HCT116 (cell line): Measurements from ENCODE around the gene IL21R.

ENCODE experiments used
- EZH2 ChIP-seq: fragments of 200-600 bp; sonication (generic); IDR thresholded peaks from 2 replicates; pipeline ENCODE4 v1.6.1; 2017; ENCODE audit warnings: antibody characterized with exemption, mixed run types
- EZH2phosphoT487 ChIP-seq: fragments of 200-600 bp; IDR thresholded peaks from 2 replicates; pipeline ENCODE4 v1.6.1; 2018; ENCODE audit warnings: antibody characterized with exemption, borderline replicate concordance
- JUND ChIP-seq: IDR thresholded peaks from 2 replicates; pipeline ENCODE4 v1.6.1; 2012
- POLR2A ChIP-seq: IDR thresholded peaks from 2 replicates; pipeline ENCODE4 v1.7.0; 2011; ENCODE audit warnings: borderline replicate concordance; ENCODE audit not compliant: insufficient read depth, insufficient read length; ENCODE audit errors: extremely low read depth
- RAD21 ChIP-seq: IDR thresholded peaks from 2 replicates; pipeline ENCODE4 v1.6.1; 2012; ENCODE audit warnings: low read depth, mild to moderate bottlenecking
- SP1 ChIP-seq: IDR thresholded peaks from 2 replicates; pipeline ENCODE4 v1.6.1; 2012; ENCODE audit warnings: low read depth
- SRF ChIP-seq: IDR thresholded peaks from 2 replicates; pipeline ENCODE4 v1.6.1; 2012; ENCODE audit warnings: low read depth
- TCF7L2 ChIP-seq: IDR thresholded peaks from 2 replicates; pipeline ENCODE4 v1.7.0; 2011; ENCODE audit warnings: borderline replicate concordance, inconsistent platforms; ENCODE audit not compliant: insufficient read depth, insufficient read length; ENCODE audit errors: extremely low read depth
- ZNF274 ChIP-seq: fragments of 200-500 bp; sonication (Bioruptor generic); IDR thresholded peaks from 2 replicates; pipeline ENCODE4 v1.6.1; 2014; ENCODE audit warnings: mild to moderate bottlenecking, low read depth, low read length, inconsistent platforms
- TF ChIP-seq, protein P1 (sequence below): IDR thresholded peaks from 2 replicates; pipeline ENCODE4 v1.6.1; 2012
- TF ChIP-seq, protein P2 (sequence below), 3 experiments: fragments of 200-600 bp in 1 of 3; sonication (generic) in 1 of 3; IDR thresholded peaks in 2 of 3; conservative IDR thresholded peaks in 1 of 3; 2 replicates each; pipeline ENCODE4 v1.5.1; 2012 to 2017; ENCODE audit warnings: low read depth in 2 of 3, low read length in 2 of 3, antibody characterized with exemption in 1 of 3, borderline replicate concordance in 1 of 3, control low read depth in 1 of 3, mild to moderate bottlenecking in 1 of 3, mixed read lengths in 1 of 3, mixed run types in 1 of 3, moderate library complexity in 1 of 3; ENCODE audit not compliant: insufficient read depth in 1 of 3
- TF ChIP-seq, protein P3 (sequence below): IDR thresholded peaks from 2 replicates; pipeline ENCODE4 v1.6.1; 2012; ENCODE audit warnings: low read depth

DNA sequence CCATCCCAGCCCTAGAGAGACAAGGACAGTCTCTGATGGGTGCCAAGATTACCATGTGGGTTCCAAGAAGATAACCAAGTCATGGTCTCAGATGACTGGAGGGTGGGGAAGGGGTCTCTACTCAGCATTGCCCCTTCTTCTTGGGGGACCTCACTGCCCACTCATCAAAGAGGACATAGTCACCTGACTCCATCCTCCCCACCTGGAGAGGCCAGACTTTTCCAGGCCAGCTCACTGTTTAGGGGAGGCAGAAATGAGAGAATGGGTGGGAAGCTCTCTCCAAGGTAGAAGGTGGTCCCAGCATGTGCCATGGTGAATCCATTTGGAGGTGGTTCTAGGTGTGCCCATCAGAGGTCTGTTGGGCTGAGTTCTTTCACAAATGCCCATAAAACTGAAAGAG lies 20.7 kb upstream of the IL21R start:
- TF ChIP-seq POLR2A (no peak), EZH2phosphoT487 (no peak), JUND (no peak), SP1 (no peak), ZNF274 (no peak), EZH2 (no peak), TCF7L2 (no peak), SRF (no peak), RAD21 (no peak)
- TF ChIP-seq, protein P1, sequence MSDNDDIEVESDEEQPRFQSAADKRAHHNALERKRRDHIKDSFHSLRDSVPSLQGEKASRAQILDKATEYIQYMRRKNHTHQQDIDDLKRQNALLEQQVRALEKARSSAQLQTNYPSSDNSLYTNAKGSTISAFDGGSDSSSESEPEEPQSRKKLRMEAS, result no peak
- TF ChIP-seq, protein P2, sequence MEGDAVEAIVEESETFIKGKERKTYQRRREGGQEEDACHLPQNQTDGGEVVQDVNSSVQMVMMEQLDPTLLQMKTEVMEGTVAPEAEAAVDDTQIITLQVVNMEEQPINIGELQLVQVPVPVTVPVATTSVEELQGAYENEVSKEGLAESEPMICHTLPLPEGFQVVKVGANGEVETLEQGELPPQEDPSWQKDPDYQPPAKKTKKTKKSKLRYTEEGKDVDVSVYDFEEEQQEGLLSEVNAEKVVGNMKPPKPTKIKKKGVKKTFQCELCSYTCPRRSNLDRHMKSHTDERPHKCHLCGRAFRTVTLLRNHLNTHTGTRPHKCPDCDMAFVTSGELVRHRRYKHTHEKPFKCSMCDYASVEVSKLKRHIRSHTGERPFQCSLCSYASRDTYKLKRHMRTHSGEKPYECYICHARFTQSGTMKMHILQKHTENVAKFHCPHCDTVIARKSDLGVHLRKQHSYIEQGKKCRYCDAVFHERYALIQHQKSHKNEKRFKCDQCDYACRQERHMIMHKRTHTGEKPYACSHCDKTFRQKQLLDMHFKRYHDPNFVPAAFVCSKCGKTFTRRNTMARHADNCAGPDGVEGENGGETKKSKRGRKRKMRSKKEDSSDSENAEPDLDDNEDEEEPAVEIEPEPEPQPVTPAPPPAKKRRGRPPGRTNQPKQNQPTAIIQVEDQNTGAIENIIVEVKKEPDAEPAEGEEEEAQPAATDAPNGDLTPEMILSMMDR (IDR thresholded peaks at IDR 0.05 in 2 of 3, conservative IDR thresholded peaks at IDR 0.05 in 1 of 3; ENCODE audit: borderline replicate concordance in 1 of 3, insufficient read depth in 1 of 3, low read depth in 2 of 3, low read length in 2 of 3), result no peak
- TF ChIP-seq, protein P3, sequence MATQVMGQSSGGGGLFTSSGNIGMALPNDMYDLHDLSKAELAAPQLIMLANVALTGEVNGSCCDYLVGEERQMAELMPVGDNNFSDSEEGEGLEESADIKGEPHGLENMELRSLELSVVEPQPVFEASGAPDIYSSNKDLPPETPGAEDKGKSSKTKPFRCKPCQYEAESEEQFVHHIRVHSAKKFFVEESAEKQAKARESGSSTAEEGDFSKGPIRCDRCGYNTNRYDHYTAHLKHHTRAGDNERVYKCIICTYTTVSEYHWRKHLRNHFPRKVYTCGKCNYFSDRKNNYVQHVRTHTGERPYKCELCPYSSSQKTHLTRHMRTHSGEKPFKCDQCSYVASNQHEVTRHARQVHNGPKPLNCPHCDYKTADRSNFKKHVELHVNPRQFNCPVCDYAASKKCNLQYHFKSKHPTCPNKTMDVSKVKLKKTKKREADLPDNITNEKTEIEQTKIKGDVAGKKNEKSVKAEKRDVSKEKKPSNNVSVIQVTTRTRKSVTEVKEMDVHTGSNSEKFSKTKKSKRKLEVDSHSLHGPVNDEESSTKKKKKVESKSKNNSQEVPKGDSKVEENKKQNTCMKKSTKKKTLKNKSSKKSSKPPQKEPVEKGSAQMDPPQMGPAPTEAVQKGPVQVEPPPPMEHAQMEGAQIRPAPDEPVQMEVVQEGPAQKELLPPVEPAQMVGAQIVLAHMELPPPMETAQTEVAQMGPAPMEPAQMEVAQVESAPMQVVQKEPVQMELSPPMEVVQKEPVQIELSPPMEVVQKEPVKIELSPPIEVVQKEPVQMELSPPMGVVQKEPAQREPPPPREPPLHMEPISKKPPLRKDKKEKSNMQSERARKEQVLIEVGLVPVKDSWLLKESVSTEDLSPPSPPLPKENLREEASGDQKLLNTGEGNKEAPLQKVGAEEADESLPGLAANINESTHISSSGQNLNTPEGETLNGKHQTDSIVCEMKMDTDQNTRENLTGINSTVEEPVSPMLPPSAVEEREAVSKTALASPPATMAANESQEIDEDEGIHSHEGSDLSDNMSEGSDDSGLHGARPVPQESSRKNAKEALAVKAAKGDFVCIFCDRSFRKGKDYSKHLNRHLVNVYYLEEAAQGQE, result no peak
